Measurements from ENCODE around the gene PITRM1.
A peak's percentile ranks its signal among the peaks of the same experiment; 100 is the strongest.

PITRM1 gene

DNA sequence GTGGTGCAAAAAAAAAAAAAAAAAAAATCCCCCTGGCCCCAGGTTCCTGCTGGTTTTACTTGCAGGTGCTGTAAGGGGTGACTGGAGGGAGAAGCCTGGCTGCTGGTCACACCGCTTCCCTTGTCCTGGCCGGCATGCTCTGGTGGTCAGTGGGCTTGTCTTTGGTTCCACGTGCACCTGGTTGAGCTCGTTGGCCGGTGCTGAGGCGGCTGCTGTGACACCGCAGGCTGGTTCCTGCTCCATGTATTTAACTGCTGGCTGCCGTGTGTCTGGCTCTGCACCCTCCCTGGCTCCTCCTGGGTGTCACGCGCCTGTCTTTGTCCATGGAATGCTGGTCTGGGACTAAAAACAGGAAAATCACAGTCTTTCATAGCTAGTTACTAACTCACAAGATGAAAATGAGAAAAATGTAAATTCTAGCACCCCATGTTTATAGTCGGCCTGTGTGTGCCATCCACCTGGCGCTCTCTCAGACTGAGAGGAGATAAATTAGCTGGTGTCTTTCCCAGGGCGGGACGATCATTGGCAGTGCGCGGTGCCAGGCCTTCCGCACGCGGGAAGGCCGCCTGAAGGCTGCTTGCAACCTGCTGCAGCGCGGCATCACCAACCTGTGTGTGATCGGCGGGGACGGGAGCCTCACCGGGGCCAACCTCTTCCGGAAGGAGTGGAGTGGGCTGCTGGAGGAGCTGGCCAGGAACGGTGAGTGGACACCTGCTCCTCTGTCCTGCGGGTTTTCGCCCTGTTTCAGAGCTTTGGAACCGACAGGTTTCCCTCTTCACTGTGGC is 71.5 kb downstream of the PITRM1 start:
- no peak for DNase-seq (ENCODE audit: low read depth)

DNA sequence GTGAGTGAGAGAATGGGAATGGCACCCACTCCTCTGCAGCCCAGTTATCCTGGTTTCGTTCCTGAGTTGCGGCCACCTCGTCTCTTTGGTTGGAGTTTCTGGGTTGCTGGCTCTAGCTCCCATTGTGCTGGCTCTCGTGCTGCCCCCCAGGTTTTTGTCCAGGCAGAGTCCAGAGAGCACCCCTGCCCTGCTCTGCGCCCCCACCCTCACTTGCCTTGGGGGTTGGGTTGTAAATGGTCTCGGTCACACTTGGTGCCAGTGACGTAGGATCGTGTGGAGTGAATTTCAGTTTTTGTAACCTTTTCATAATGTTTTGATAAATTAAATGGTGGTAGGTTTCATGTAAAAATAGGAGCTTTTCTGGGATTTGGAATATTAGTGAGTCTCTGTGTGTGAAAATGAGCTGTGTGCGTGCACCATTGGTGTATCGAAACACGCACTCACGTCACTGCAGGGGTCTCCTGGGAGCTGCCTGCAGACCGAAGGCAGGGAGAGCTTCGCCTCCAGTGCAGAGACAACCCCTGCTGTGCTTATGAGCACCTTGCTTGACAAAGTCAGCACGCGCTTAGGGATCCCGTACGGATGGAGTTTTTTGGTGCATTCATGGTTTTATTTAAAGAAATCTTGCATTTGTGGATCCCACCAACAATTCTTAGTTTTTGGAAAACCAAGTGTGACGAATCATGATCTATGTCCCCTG is 72.3 kb downstream of the PITRM1 start:
- DNase-seq (ENCODE audit: low read depth), result no peak

DNA sequence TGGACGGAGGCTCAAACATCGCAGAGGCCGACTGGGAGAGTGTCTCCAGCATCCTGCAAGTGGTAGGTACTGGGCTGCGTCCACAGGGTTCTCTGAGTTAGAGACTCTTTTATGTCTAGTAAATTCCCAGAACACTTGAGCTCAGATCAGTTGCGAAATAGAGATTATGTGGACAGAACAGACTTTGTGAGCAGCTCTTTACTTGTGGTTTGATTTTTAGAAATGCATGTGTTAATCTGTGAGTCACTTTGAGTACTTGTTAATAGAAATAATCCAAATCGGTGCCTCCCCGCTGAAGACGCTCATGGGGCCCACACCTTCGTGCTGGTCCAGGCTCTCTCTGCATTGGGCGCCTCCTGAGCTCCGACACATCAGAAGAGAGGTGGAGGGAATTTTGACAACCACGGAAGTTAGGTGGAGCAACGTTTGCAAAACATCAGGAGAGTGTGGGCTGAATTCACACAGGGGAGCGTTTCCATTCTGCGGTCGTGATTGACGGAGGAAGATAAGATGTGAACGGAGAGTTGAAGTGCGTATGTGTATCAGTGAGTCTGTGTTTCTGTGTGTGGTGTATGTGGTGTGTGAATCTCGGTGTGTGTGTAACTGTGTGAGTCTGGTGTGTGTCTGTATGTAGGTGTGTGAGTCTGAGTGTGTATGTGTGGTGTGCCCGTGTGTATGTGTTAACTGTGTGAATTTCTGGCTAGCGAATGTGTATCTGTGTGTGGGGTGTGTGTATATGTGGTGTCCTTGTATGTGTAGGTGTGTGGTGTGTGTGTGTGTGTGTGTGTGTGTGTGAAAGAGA is 73.1 kb downstream of the PITRM1 start:
- DNase-seq (ENCODE audit: low read depth), result no peak

DNA sequence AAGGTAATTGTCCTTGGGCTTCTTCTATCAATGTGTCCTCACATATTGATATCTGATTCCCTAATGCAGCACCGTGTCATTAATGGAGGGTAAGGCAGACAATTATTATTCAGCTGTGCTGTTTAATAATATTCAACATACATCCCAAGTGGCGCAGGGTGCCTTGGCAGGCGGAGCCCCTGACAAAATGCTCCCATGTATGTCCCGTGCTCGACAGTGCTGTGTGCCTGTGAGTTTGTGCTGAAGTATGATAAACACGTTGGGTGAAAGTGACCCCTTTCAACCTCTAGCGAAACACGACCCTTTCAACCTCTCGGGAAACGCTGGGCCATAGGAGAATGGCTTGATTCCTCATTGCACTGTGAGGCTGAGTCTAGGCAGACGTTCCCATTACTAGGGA is 73.9 kb downstream of the PITRM1 start:
- DNase-seq (ENCODE audit: low read depth), result no peak

DNA sequence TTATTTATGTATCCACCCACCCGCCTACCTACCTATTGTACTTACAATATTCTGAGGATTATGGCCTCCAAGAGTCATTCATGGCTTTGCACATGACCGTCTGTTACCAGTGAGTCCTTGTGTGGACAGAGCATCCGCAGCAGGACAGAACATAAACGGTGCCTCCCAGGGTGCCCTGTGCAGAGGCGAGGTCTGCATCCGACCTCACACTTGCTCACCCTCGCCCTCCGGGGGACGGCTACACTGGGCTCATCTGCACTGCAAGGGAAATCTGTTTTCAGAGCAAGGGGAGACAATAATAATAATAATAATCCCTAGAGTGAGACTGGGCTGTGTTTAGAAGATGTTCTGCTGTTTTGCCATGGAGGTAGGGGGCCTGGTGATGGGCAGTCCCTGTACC is 75.4 kb downstream of the PITRM1 start:
- no peak for DNase-seq (ENCODE audit: low read depth)

DNA sequence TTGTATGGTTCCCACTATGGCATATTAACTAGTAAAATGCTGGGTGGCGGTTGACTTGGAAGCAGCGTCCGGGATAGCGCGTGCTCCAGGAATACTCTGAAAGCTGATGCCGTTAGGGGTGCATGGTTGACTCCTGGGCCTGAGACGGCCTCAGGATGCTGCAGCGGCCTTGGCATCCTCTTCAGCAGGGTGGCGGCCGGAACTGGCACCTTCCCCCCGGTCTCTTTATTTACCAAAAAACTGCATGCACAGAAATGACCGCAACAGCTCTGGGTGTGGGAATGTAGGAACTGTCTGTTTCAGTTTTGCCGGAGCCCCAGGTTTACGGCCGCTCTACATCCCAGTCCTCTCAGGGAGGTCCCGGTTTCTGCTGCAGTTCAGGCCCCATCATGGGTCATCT is 76.4 kb downstream of the PITRM1 start:
- DNase-seq (ENCODE audit: low read depth), result no peak

DNA sequence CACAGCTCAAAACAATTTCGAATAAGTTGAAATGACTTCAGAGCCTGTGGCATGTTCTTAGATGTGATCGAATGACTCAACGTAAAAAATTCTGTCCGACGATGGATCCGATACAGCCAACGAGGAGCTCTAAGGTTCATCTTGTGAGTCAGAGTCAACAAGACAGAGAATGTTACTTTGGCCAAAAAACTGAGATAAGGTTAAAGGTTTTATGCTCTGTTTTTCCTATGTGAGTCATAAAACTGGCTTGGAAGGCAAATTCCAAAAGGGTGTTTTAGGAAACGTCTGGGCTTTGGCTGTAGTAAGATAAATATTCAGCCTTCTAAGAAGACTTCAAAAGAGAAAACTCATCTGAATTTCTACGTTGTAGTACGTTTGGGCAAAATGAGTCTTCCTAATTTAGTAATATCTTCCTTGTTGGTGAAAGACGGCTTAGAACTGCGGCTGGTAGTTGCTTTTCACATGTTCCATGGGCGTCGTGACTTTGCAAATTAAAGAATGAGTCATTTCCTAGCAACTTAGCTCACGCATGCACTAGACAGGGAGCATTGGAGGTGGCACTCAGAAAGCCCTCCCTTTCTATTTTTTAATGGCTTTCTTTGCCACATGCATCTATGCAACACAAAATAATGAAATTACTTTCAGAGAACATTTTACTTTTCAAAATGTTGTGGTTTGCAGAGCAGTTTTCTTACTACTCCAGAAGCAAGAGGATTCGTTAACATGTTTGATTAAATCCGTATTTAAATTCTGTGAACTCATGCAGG is 77.0 kb downstream of the PITRM1 start:
- DNase-seq (ENCODE audit: low read depth), result peak; percentile 25

DNA sequence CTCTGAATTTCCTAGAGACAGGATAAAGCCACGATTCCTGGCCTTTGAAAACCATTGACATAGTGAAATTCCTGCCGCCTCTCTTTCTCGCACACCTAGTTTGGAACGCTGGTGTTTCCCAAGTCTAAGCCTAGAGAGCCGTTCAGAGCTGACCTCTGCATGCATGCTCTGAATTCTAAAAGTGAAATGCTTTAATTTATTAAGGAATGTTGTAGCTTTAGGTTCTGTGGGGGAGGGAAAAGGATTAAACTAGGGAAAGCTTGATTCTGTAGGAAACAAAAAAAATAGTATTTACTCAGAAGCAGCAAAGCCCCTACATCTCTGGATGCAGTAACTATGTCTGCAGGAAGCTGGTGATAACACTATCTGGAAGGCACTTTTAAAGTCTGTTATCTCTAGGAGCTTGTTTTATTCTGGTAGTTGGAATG is 78.0 kb downstream of the PITRM1 start:
- no peak for DNase-seq (ENCODE audit: low read depth)

DNA sequence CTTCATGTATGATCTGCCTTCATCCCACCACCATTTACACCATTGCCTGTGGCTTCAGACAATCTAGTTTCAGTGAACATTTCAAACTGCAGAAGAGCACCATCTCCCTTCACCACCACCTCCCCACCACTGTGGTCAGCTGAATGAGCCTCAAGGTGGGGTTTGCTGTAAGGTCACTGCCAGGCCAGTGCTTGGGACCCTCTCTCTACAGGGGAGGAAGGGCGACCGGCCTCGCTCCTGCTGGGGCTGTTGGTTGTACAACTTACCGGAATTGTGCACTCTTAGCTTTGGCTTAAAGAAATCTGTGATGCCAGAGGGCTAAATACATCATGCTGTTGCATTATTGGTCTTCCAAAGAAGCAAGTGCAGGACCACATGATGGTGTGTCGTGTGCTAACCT is 78.6 kb downstream of the PITRM1 start:
- DNase-seq (ENCODE audit: low read depth), result no peak

DNA sequence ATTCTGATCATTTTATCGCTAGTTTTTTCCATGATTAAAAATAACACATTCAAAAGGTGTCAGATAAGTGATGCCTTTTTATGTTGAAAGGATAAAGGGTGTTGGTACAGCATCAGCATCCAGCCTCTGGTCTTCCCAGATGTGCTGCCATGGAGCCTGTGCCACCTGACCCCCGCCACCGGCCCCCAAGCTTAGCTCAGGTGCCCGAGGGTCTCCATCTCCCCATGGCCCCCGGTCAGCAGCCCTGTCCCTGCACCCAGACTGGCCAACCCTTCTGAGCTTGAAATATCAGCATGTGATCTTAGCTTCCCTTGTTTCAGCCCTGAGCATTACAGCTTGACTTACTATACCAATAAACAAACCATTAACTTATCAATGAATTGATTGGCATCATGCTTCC is 80.7 kb downstream of the PITRM1 start:
- no peak for DNase-seq (ENCODE audit: low read depth)

DNA sequence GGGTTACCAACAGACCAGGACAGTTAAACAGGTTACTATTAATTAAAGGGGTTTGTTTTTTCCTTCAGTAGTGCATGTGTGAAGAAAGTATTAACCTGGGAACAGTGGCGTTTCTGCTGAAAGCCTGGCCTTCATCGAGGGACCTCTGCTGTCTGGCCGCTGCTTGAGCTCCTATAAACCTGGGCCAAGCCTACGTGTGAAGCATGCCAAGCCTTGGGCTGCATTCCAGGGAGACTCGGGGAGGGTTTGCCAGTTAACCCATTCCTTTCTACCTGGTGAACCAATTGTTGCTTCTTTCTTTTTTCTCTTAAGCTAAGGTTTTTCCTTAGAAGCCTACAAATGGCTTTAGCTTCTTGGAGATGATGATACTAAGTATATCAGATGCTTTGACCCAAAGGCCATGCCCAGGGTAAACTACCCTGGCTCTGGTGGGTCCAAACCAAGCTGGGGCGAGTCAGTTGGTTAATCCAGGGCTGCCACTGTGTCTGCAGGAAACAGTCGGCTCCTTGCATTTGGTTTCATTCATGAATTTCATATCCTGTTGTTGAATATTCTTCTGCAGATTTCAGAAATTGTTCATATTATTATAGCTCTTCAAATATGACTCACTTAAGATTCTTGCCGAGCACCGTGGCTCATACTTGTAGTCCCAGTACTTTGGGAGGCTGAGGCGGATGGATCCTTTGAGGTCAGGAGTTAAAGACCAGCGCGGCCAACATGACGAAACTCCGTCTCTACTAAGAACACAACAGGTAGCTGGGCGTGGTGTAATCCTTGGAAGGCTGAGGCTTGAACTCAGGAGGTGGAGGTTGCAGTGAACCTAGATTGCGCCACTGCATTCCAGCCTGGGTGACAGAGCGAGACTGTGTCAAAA is 81.4 kb downstream of the PITRM1 start:
- DNase-seq (ENCODE audit: low read depth), result no peak

DNA sequence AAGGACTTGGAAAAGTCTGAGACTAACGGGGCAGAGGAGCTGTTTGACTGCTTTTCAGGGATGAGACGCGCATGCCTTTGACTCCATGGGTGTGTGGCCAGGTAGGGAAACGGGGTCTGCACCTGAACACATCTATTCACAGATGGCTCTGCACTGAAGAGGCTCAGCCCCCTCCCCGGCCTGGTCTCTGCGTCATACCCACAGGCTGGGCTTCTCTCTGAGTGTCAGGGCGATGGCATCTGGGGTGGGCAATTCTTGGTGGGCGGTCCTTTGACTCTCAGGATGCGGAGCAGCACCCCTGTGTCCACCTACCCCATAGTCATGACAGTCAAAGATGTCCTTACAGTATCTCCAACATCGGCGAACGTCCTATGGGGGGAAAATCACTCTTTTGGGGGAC is 82.2 kb downstream of the PITRM1 start:
- DNase-seq (ENCODE audit: low read depth), result no peak

All from activated gamma-delta T cell treated with anti-CD3 and anti-CD28 coated beads, Interleukin-2, amount 50 U/mL, for 16 hours (primary cell).